ENCODE results near the gene MPP3. TPM values are rescaled to one million over a fixed set of nuclear protein-coding genes. Genes with fewer than 3 reads are reported as not detected.
"Not testable (repeated sequence)": the region's sequence is repeated elsewhere in the genome, so short reads cannot be mapped to it uniquely, and the experiment has no call there.

Gene MPP3
- total RNA-seq, 4 donors from 2014 or later, result 1.6 to 16.1 (median 10.5) TPM

GRCh38 chr17:43874293-43874692, 41.3 kb upstream of the MPP3 start:
- peak overlapping the region in 3 of 4 donors; percentile 40 to 83 (median 78) for H3K27ac ChIP-seq
- H3K36me3 ChIP-seq, result no peaks in the 10 kb centered on the region
- TF ChIP-seq CTCF (IDR thresholded peaks at IDR 0.05) (peak in 1 of 6 experiments; percentile 11), POLR2A (IDR thresholded peaks at IDR 0.05) (peak; percentile 52 to 64)
- H3K27me3 ChIP-seq, result no peaks in the 10 kb centered on the region
- H3K4me1 ChIP-seq, result peaks cover 0 to 25% (median 3%) of the 10 kb centered on the region in 4 donors
- no peaks in the 10 kb centered on the region for H3K9me3 ChIP-seq
- H3K4me3 ChIP-seq, result no peak overlapping the region
- DNase-seq, result peak in 2 of 3 donors; percentile 66 to 84

GRCh38 chr17:43873815-43874214, 40.9 kb upstream of the MPP3 start:
- Histone ChIP-seq H3K27me3 (no peaks in the 10 kb centered on the region), H3K36me3 (no peaks in the 10 kb centered on the region), H3K4me3 (no peak overlapping the region), H3K9me3 (no peaks in the 10 kb centered on the region), H3K4me1 (peaks cover 0 to 22% (median 3%) of the 10 kb centered on the region in 4 donors), H3K27ac (peak overlapping the region in 3 of 4 donors; percentile 40 to 83 (median 78))
- TF ChIP-seq POLR2A (IDR thresholded peaks at IDR 0.05), result no peak
- TF ChIP-seq CTCF (IDR thresholded peaks at IDR 0.05), result no peak
- DNase-seq, result no peak

GRCh38 chr17:43873091-43873490, 40.1 kb upstream of the MPP3 start:
- Histone ChIP-seq H3K27me3 (no peaks in the 10 kb centered on the region), H3K4me3 (peak overlapping the region in 2 of 4 donors; percentile 36 to 37), H3K4me1 (peaks cover 0 to 15% (median 3%) of the 10 kb centered on the region in 4 donors), H3K9me3 (no peaks in the 10 kb centered on the region), H3K36me3 (no peaks in the 10 kb centered on the region), H3K27ac (peak overlapping the region in 3 of 4 donors; percentile 54 to 83 (median 62))
- TF ChIP-seq POLR2A (IDR thresholded peaks at IDR 0.05) (no peak), CTCF (IDR thresholded peaks at IDR 0.05) (peak in 2 of 6 experiments; percentile 27 to 32)
- no peak for DNase-seq

- Histone ChIP-seq H3K27ac (peak overlapping the region in 3 of 4 donors; percentile 54 to 83 (median 62)), H3K4me1 (peaks cover 0 to 15% (median 3%) of the 10 kb centered on the region in 4 donors), H3K27me3 (no peaks in the 10 kb centered on the region), H3K4me3 (peak overlapping the region in 2 of 4 donors; percentile 36 to 37), H3K9me3 (no peaks in the 10 kb centered on the region), H3K36me3 (no peaks in the 10 kb centered on the region)
- peak in 1 of 3 donors; percentile 81 for DNase-seq
- TF ChIP-seq POLR2A (IDR thresholded peaks at IDR 0.05), result peak in 1 of 2 donors; percentile 24
- TF ChIP-seq CTCF (IDR thresholded peaks at IDR 0.05), result no peak
Observed at GRCh38 chr17:43871946-43872690, 39.2 kb upstream of the MPP3 start.

- H3K4me3 ChIP-seq, H3K27ac ChIP-seq, DNase-seq, H3K36me3 ChIP-seq, H3K9me3 ChIP-seq, H3K27me3 ChIP-seq: not testable (repeated sequence)
- peaks cover 0 to 14% (median 3%) of the 10 kb centered on the region in 4 donors for H3K4me1 ChIP-seq
Observed at GRCh38 chr17:43869031-43869430, 36.1 kb upstream of the MPP3 start.

- H3K9me3 ChIP-seq, result no peaks in the 10 kb centered on the region
- H3K27me3 ChIP-seq, result no peaks in the 10 kb centered on the region
- TF ChIP-seq CTCF (IDR thresholded peaks at IDR 0.05) (no peak), POLR2A (IDR thresholded peaks at IDR 0.05) (no peak)
- DNase-seq, result no peak
- H3K36me3 ChIP-seq, result no peaks in the 10 kb centered on the region
- no peak overlapping the region for H3K4me3 ChIP-seq
- H3K27ac ChIP-seq, result no peak overlapping the region
- peaks cover 0 to 8% (median 3%) of the 10 kb centered on the region in 4 donors for H3K4me1 ChIP-seq
Observed at GRCh38 chr17:43868226-43868994, 35.5 kb upstream of the MPP3 start.
